ENCODE results near the gene CKB.

- no peak for TF ChIP-seq CTCF (IDR thresholded peaks at IDR 0.05)
- TF ChIP-seq POLR2AphosphoS5 (IDR thresholded peaks at IDR 0.05), result no peak
These were observed 573 bp downstream of the CKB start for GRCh38 chr14:103521951-103522563.
